SK-N-SH (cell line): ENCODE measurements around the gene CUX1. TPM values are rescaled to one million over a fixed set of nuclear protein-coding genes. Genes with fewer than 3 reads are reported as not detected.
A peak's percentile ranks its signal among the peaks of the same experiment; 100 is the strongest.

Experiments used
- CTCF ChIA-PET: fragments of 300-600, 350-600 bp; formaldehyde crosslinking; extraction: SDS; loops from one replicate; lab custom pipeline; 2021; lab: Yijun Ruan, JAX
- POLR2A ChIA-PET: fragments of 350-600 bp; sonication (Branson Sonifier 250); formaldehyde crosslinking; extraction: SDS; loops from one replicate; lab custom pipeline; 2020; ENCODE audit warnings: antibody characterized with exemption, inconsistent platforms; lab: Yijun Ruan, JAX
- DNase-seq: peaks from one replicate; pipeline ENCODE4 v3.0.0; 2012
- H2AFZ ChIP-seq: fragments of 200-600 bp; sonication (generic); 2 replicates; pipeline ENCODE4 v1.8.1; 2016; ENCODE audit warnings: antibody characterized with exemption, mild to moderate bottlenecking, low read depth
- H3F3A ChIP-seq: fragments of 200-600 bp; sonication (generic); replicated peaks from 2 replicates; pipeline ENCODE3; 2016; ENCODE audit warnings: antibody characterized with exemption, mild to moderate bottlenecking; ENCODE audit not compliant: insufficient read depth
- H3K27ac ChIP-seq, 2 experiments: fragments of 200-500 bp in 1 of 2; fragments of 200-600 bp in 1 of 2; sonication (Bioruptor generic) in 1 of 2; sonication (generic), shearing (Covaris generic) in 1 of 2; 2 replicates each; pipeline versions ENCODE4 v1.5.1 to v1.6.1; 2014 to 2016; ENCODE audit warnings: low read depth in 2 of 2, inconsistent platforms in 1 of 2, low read length in 1 of 2, mild to moderate bottlenecking in 1 of 2, mixed read lengths in 1 of 2
- H3K27me3 ChIP-seq: fragments of 200-600 bp; sonication (generic), shearing (Covaris generic); 2 replicates; pipeline ENCODE4 v1.6.1; 2016; ENCODE audit warnings: mixed run types; ENCODE audit not compliant: insufficient read depth
- H3K36me3 ChIP-seq, 2 experiments: fragments of 200-500 bp in 1 of 2; fragments of 200-600 bp in 1 of 2; sonication (Bioruptor generic) in 1 of 2; sonication (generic) in 1 of 2; replicated peaks in 1 of 2; 2 replicates each; pipeline versions ENCODE3 to v1.5.1; 2014 to 2016; ENCODE audit warnings: low read length in 1 of 2, mild to moderate bottlenecking in 1 of 2; ENCODE audit not compliant: insufficient read depth in 2 of 2, control insufficient read depth in 1 of 2
- H3K4me1 ChIP-seq, 2 experiments: fragments of 200-500 bp in 1 of 2; fragments of 200-600 bp in 1 of 2; sonication (Bioruptor generic) in 1 of 2; sonication (generic), shearing (Covaris generic) in 1 of 2; 2 replicates each; pipeline versions ENCODE4 v1.5.1 to v1.6.1; 2014 to 2016; ENCODE audit warnings: low read depth in 1 of 2, low read length in 1 of 2, mixed run types in 1 of 2; ENCODE audit not compliant: insufficient read depth in 2 of 2, control insufficient read depth in 1 of 2
- H3K4me2 ChIP-seq: fragments of 200-600 bp; sonication (generic), shearing (Covaris generic); 2 replicates; pipeline ENCODE4 v1.6.1; 2017; ENCODE audit warnings: mixed run types
- H3K4me3 ChIP-seq, 2 experiments: fragments of 200-500 bp in 1 of 2; fragments of 200-600 bp in 1 of 2; sonication (Bioruptor generic) in 1 of 2; sonication (generic), shearing (Covaris generic) in 1 of 2; 2 replicates each; pipeline versions ENCODE4 v1.5.1 to v1.8.1; 2014 to 2016; ENCODE audit warnings: low read depth in 2 of 2, inconsistent platforms in 1 of 2, low read length in 1 of 2, mild to moderate bottlenecking in 1 of 2, mixed read lengths in 1 of 2, moderate library complexity in 1 of 2
- H3K79me2 ChIP-seq: fragments of 200-600 bp; sonication (generic); 2 replicates; pipeline ENCODE4 v1.8.1; 2017; ENCODE audit warnings: mild to moderate bottlenecking; ENCODE audit not compliant: insufficient read depth
- H3K9ac ChIP-seq: fragments of 200-600 bp; sonication (generic); 2 replicates; pipeline ENCODE4 v1.6.1; 2017; ENCODE audit warnings: mixed run types
- H3K9me2 ChIP-seq: fragments of 200-600 bp; sonication (generic); 2 replicates; pipeline ENCODE4 v1.6.1; 2017; ENCODE audit warnings: mixed run types
- H3K9me3 ChIP-seq: fragments of 200-600 bp; sonication (generic); 2 replicates; pipeline ENCODE4 v1.6.1; 2017; ENCODE audit warnings: mixed run types, mild to moderate bottlenecking, moderate library complexity
- H4K20me1 ChIP-seq: fragments of 200-600 bp; sonication (generic); 2 replicates; pipeline ENCODE4 v1.6.1; 2017; ENCODE audit warnings: mild to moderate bottlenecking, mixed run types; ENCODE audit not compliant: insufficient read depth
- ELF1 ChIP-seq: IDR thresholded peaks from 2 replicates; pipeline ENCODE4 v1.4.0; 2012
- EP300 ChIP-seq, 2 experiments: IDR thresholded peaks; 2 replicates each; pipeline versions ENCODE4 v1.4.0 to v1.6.1; 2012; ENCODE audit warnings: borderline replicate concordance in 1 of 2, low read depth in 1 of 2, low read length in 1 of 2
- MEF2A ChIP-seq: IDR thresholded peaks from 2 replicates; pipeline ENCODE4 v1.4.0; 2012; ENCODE audit warnings: low read depth, borderline replicate concordance
- NFIC ChIP-seq: IDR thresholded peaks from 2 replicates; pipeline ENCODE4 v1.4.0; 2012; ENCODE audit warnings: borderline replicate concordance
- PBX3 ChIP-seq: IDR thresholded peaks from 2 replicates; pipeline ENCODE4; 2012
- RCOR1 ChIP-seq: fragments of 150-350 bp; IDR thresholded peaks from 2 replicates; pipeline ENCODE4 v1.6.1; 2017; ENCODE audit warnings: antibody characterized with exemption, low read length
- REST ChIP-seq: IDR thresholded peaks from 2 replicates; pipeline ENCODE4 v1.6.1; 2012; ENCODE audit warnings: mild to moderate bottlenecking, low read depth, low read length, moderate library complexity
- RFX5 ChIP-seq: IDR thresholded peaks from 2 replicates; pipeline ENCODE4 v1.6.1; 2012; ENCODE audit warnings: mild to moderate bottlenecking, improper control_type of control experiment, low read length
- SMC3 ChIP-seq: IDR thresholded peaks from 2 replicates; pipeline ENCODE4 v1.6.1; 2012; ENCODE audit warnings: low read depth, low read length, improper control_type of control experiment
- TCF12 ChIP-seq: IDR thresholded peaks from 2 replicates; pipeline ENCODE4 v1.4.0; 2012
- WGBS: methylation state at CpG from one replicate; pipeline ENCODE4 v1.1.6; 2017; ENCODE audit warnings: low lambda C conversion rate; 5-methylcytosine and 5-hydroxymethylcytosine counted together
- polyA plus RNA-seq, 3 experiments: library from polyadenylated mRNA; depleted of rRNA; stranded (reverse); fragments of >200 nt; gene quantifications; 2 replicates each; pipeline ENCODE4 v1.2.3, GENCODE V29; 2012

The CUX1 gene
- polyA plus RNA-seq, 1 of the 3 experiments (the other 2 are of a cell fraction), result 68.6 TPM

GRCh38 chr7:101922631-101923601, 105.5 kb downstream of the CUX1 start (continued):
- no peak for TF ChIP-seq ELF1
- TF ChIP-seq RFX5, result no peak
- TF ChIP-seq RCOR1, result no peak
- peak; percentile 65 for TF ChIP-seq TCF12
- TF ChIP-seq REST, result no peak
- peak; percentile 32; the same call in 1 of the 2 replicates for TF ChIP-seq PBX3
- TF ChIP-seq NFIC, result 0 out of 2 replicates have a peak, but pooled peaks have one; percentile 30
- no peak for TF ChIP-seq SMC3

GRCh38 chr7:101923602-101923985, 106.2 kb downstream of the CUX1 start:
- Histone ChIP-seq H3K4me3 (peak overlapping the region in 1 of 2 experiments; percentile 14; a peak in 1 of 4 replicates), H3K9me3 (no peaks in the 10 kb centered on the region), H4K20me1 (no peaks in the 10 kb centered on the region), H3K4me1 (peaks cover 9 to 27% of the 10 kb centered on the region in 2 experiments; a peak in 3 of 4 replicates), H3K9me2 (no peaks in the 10 kb centered on the region), H3F3A (peaks cover 30% of the 10 kb centered on the region), H2AFZ (no peak overlapping the region), H3K27me3 (no peaks in the 10 kb centered on the region), H3K9ac (peak overlapping the region; percentile 71), H3K4me2 (peak overlapping the region; percentile 69), H3K27ac (peak overlapping the region in 1 of 2 experiments; percentile 94; a peak in 2 of 4 replicates), H3K79me2 (peaks cover 83% of the 10 kb centered on the region), H3K36me3 (peaks cover 3 to 6% of the 10 kb centered on the region in 2 experiments)
- TF ChIP-seq MEF2A (no peak), EP300 (IDR thresholded peaks at IDR 0.05; ENCODE audit: borderline replicate concordance in 1 of 2, low read depth in 1 of 2, low read length in 1 of 2) (no peak)
- 92% methylated on average over 11 of the region's 11 CpGs for WGBS
- CTCF ChIA-PET, result no interaction called here
- DNase-seq, result no peak
- POLR2A ChIA-PET, result no interaction called here
